DOHH2 (cell line): ENCODE measurements around the gene DOCK1.

ENCODE experiments used
- EZH2phosphoT487 ChIP-seq: fragments of 200-600 bp; sonication (generic); IDR thresholded peaks from 2 replicates; pipeline ENCODE4 v1.6.1; 2017; ENCODE audit warnings: borderline replicate concordance, mild to moderate bottlenecking, antibody characterized with exemption, low read length, moderate library complexity, mixed read lengths
- TF ChIP-seq, protein P1 (sequence below): fragments of 200-600 bp; sonication (generic); IDR thresholded peaks from one replicate; pipeline ENCODE4 v1.5.1; 2014; ENCODE audit warnings: antibody characterized with exemption, mild to moderate bottlenecking, low read depth, low read length; ENCODE audit not compliant: poor library complexity, severe bottlenecking

DNA sequence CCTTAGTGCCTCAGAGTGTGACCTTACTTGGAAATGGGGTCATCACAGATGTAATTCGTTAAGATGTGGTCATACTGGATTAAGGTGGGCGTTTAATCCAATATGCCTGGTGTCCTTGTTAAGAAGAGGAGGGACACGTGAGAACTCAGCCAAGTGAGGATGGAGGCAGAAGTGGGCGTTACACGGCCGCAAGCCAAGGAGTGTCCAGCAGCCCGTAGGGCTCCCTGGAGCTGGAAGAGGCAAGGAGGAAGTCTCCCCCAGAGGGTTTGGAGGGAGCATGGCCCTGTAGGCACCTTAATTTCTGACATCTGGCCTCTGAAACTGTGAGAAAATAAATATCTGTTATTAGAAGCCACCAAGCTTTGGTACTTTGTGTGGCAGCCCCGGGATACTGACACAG lies 21.3 kb downstream of the DOCK1 start:
- TF ChIP-seq, protein P1, sequence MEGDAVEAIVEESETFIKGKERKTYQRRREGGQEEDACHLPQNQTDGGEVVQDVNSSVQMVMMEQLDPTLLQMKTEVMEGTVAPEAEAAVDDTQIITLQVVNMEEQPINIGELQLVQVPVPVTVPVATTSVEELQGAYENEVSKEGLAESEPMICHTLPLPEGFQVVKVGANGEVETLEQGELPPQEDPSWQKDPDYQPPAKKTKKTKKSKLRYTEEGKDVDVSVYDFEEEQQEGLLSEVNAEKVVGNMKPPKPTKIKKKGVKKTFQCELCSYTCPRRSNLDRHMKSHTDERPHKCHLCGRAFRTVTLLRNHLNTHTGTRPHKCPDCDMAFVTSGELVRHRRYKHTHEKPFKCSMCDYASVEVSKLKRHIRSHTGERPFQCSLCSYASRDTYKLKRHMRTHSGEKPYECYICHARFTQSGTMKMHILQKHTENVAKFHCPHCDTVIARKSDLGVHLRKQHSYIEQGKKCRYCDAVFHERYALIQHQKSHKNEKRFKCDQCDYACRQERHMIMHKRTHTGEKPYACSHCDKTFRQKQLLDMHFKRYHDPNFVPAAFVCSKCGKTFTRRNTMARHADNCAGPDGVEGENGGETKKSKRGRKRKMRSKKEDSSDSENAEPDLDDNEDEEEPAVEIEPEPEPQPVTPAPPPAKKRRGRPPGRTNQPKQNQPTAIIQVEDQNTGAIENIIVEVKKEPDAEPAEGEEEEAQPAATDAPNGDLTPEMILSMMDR = no peak
- TF ChIP-seq EZH2phosphoT487 = no peak
